HepG2 (cell line): ENCODE data around the gene RBCK1. TPM values are rescaled to one million over a fixed set of nuclear protein-coding genes. Genes with fewer than 3 reads are reported as not detected.

Experiments
- AKNA ChIP-seq: sonication (generic); formaldehyde crosslinking; IDR thresholded peaks from 2 replicates; pipeline ENCODE4 v1.4.0; 2020; ENCODE audit warnings: missing genetic modification reagents, borderline replicate concordance
- DR1 ChIP-seq: sonication (generic); formaldehyde crosslinking; IDR thresholded peaks from 2 replicates; pipeline ENCODE4 v1.8.0; 2021; ENCODE audit warnings: mild to moderate bottlenecking, missing genetic modification reagents, inconsistent platforms
- JUND ChIP-seq: sonication (generic); formaldehyde crosslinking; IDR thresholded peaks from 2 replicates; pipeline ENCODE4 v1.8.0; 2022; ENCODE audit warnings: mild to moderate bottlenecking, missing genetic modification reagents
- KLF9 ChIP-seq: IDR thresholded peaks from 2 replicates; pipeline ENCODE4 v1.6.1; 2016; ENCODE audit warnings: low read depth
- MTA3 ChIP-seq: sonication (generic); formaldehyde crosslinking; IDR thresholded peaks from 2 replicates; pipeline ENCODE4 v1.4.0; 2020; ENCODE audit warnings: missing genetic modification reagents
- RBM22 ChIP-seq: fragments of 200-400 bp; formaldehyde crosslinking; optimal IDR thresholded peaks from 2 replicates; pipeline ENCODE3; 2017; ENCODE audit warnings: mild to moderate bottlenecking, low read length, moderate library complexity
- ZBTB7A ChIP-seq: sonication (generic); formaldehyde crosslinking; IDR thresholded peaks from 2 replicates; pipeline ENCODE4 v1.8.0; 2022; ENCODE audit warnings: mild to moderate bottlenecking, missing genetic modification reagents
- ZNF232 ChIP-seq: sonication (generic); formaldehyde crosslinking; IDR thresholded peaks from 2 replicates; pipeline ENCODE4 v1.4.0; 2020; ENCODE audit warnings: missing genetic modification reagents, borderline replicate concordance
- ZNF318 ChIP-seq: sonication (generic); formaldehyde crosslinking; IDR thresholded peaks from 2 replicates; pipeline ENCODE4 v1.4.0; 2020; ENCODE audit warnings: mild to moderate bottlenecking, missing genetic modification reagents
- ZNF557 ChIP-seq: sonication (generic); formaldehyde crosslinking; IDR thresholded peaks from 2 replicates; pipeline ENCODE4 v1.4.0; 2020; ENCODE audit warnings: missing genetic modification reagents
- ZNF639 ChIP-seq: conservative IDR thresholded peaks from 2 replicates; pipeline ENCODE4 v1.6.1; 2018; ENCODE audit warnings: missing genetic modification reagents
- ZNF770 ChIP-seq: sonication (generic); formaldehyde crosslinking; IDR thresholded peaks from 2 replicates; pipeline ENCODE4 v1.5.0; 2020; ENCODE audit warnings: mild to moderate bottlenecking, missing genetic modification reagents
- polyA plus RNA-seq, 8 experiments: library from polyadenylated mRNA; depleted of rRNA in 3 of 8; stranded (reverse) in 7 of 8; unstranded in 1 of 8; fragments of >200 nt; fragmentation: Illumina TruSeq in 4 of 8; extraction: Trizol in 4 of 8; gene quantifications; 2 replicates each; pipeline versions ENCODE4 v1.2.1 to v1.2.3, GENCODE V29; 2011 to 2016; ENCODE audit warnings: low read depth in 4 of 8, missing spikeins in 1 of 8, mixed read lengths in 1 of 8; ENCODE audit not compliant: insufficient read depth in 1 of 8
- total RNA-seq, 5 experiments: library from RNA; depleted of rRNA; stranded (reverse); fragments of >200 nt; fragmentation: Illumina TruSeq; extraction: Trizol; gene quantifications; 2 replicates each; pipeline ENCODE4 v1.2.3, GENCODE V29; 2016; ENCODE audit warnings: low read depth in 1 of 5

Gene RBCK1
- total and polyA plus RNA-seq, 2 of the 13 experiments (the other 11 are each of a cell fraction or from before 2014, with no cell fraction given) = 149 to 215 TPM

- TF ChIP-seq JUND (CRISPR knock-in tag) = no peak; the same call in 1 of the 2 replicates
- no peak for TF ChIP-seq MTA3 (CRISPR knock-in tag)
- TF ChIP-seq ZNF770 (CRISPR knock-in tag) = peak; percentile 74
- TF ChIP-seq RBM22 = peak; percentile 63
- no peak; the same call in 1 of the 2 replicates for TF ChIP-seq ZBTB7A
- no peak for TF ChIP-seq KLF9
- TF ChIP-seq ZNF318 = no peak
- peak; percentile 95 for TF ChIP-seq AKNA (CRISPR knock-in tag)
- TF ChIP-seq ZNF557 (CRISPR knock-in tag) = 0 out of 2 replicates have a peak, but pooled peaks have one; percentile 37
- peak; percentile 100 for TF ChIP-seq ZNF639
- peak; percentile 93 for TF ChIP-seq ZNF232 (CRISPR knock-in tag)
- TF ChIP-seq DR1 (CRISPR knock-in tag) = peak; percentile 63
These were observed 27.1 kb upstream of the RBCK1 start (continued) for GRCh38 chr20:380763-381580.
